T-cell (primary cell): ENCODE results near the gene NAA40. TPM values are rescaled to one million over a fixed set of nuclear protein-coding genes. Genes with fewer than 3 reads are reported as not detected.
A peak's percentile ranks its signal among the peaks of the same experiment; 100 is the strongest.

Experiments
- ATAC-seq, 4 experiments: fragments of 200-7000 bp in 3 of 4; fragments of 150-1000 bp in 1 of 4; cut with Tn5 transposase; replicated peaks in 1 of 4; 1 replicate in 3 of 4; 2 replicates in 1 of 4; pipeline ENCODE4 v1.10.0; 2021; ENCODE audit warnings: moderate library complexity in 3 of 4, mild to moderate bottlenecking in 2 of 4, moderate number of reproducible peaks in 1 of 4
- CTCF ChIA-PET, 2 donors: fragments of 300-600 bp; sonication (Branson Sonifier 250); formaldehyde crosslinking; loops; one replicate each; lab custom pipeline; 2022; ENCODE audit warnings: antibody characterized with exemption in 2 of 2; lab: Charles Lee
- POLR2A ChIA-PET, 2 donors: fragments of 300-600 bp; sonication (Branson Sonifier 250); formaldehyde crosslinking; loops; one replicate each; lab custom pipeline; 2022; ENCODE audit warnings: antibody characterized with exemption in 2 of 2; lab: Charles Lee
- DNase-seq, 35 experiments: peaks; one replicate each; pipeline versions ENCODE4 v3.0.0 to v3.0.0-alpha.2; 2013 to 2023
- H3K27ac ChIP-seq: one replicate; pipeline ENCODE4 v1.5.1; 2013; ENCODE audit warnings: low read length
- H3K27me3 ChIP-seq, 2 experiments: replicated peaks in 1 of 2; 1 replicate in 1 of 2; 2 replicates in 1 of 2; pipeline versions ENCODE4 v1.6.1 to v1.7.0; 2013; ENCODE audit warnings: low read length in 1 of 2, mixed read lengths in 1 of 2; ENCODE audit not compliant: control insufficient read depth in 2 of 2, insufficient read depth in 2 of 2; ENCODE audit errors: extremely low read depth in 1 of 2
- H3K36me3 ChIP-seq, 2 donors: 1 replicate in 1 of 2; 2 replicates in 1 of 2; pipeline versions ENCODE4 v1.6.1 to v1.7.0; 2013; ENCODE audit warnings: low read length in 1 of 2; ENCODE audit not compliant: control insufficient read depth in 2 of 2, insufficient read depth in 1 of 2; ENCODE audit errors: extremely low read depth in 1 of 2
- H3K4me1 ChIP-seq, 2 experiments: 1 replicate in 1 of 2; 2 replicates in 1 of 2; pipeline versions ENCODE4 v1.6.1 to v1.7.0; 2013; ENCODE audit warnings: low read length in 2 of 2, mixed read lengths in 1 of 2; ENCODE audit not compliant: insufficient read depth in 2 of 2, control insufficient read depth in 1 of 2; ENCODE audit errors: extremely low read depth in 1 of 2
- H3K4me3 ChIP-seq, 2 donors: 1 replicate in 1 of 2; 2 replicates in 1 of 2; pipeline versions ENCODE4 v1.5.1 to v1.7.0; 2013; ENCODE audit warnings: mild to moderate bottlenecking in 2 of 2, low read length in 1 of 2, moderate library complexity in 1 of 2; ENCODE audit not compliant: control insufficient read depth in 1 of 2; ENCODE audit errors: extremely low read depth in 1 of 2
- H3K9me3 ChIP-seq: 2 replicates; pipeline ENCODE4 v1.7.0; 2013
- H3K27ac Mint-ChIP-seq, 2 donors: one replicate each; pipeline ENCODE4 v1.8.0; 2020 to 2021; ENCODE audit warnings: mild to moderate bottlenecking in 2 of 2, mixed read lengths in 2 of 2
- H3K27me3 Mint-ChIP-seq, 2 donors: one replicate each; pipeline ENCODE4 v1.8.0; 2021 to 2022; ENCODE audit warnings: mixed read lengths in 2 of 2
- H3K36me3 Mint-ChIP-seq: one replicate; pipeline ENCODE4 v1.8.0; 2021; ENCODE audit warnings: mixed read lengths
- H3K4me1 Mint-ChIP-seq, 3 donors: one replicate each; pipeline ENCODE4 v1.8.0; 2020 to 2022; ENCODE audit warnings: mixed read lengths in 3 of 3, mild to moderate bottlenecking in 1 of 3
- H3K4me3 Mint-ChIP-seq, 3 donors: one replicate each; pipeline ENCODE4 v1.8.0; 2020 to 2022; ENCODE audit warnings: mild to moderate bottlenecking in 3 of 3, mixed read lengths in 3 of 3, moderate library complexity in 3 of 3
- H3K9me3 Mint-ChIP-seq, 3 donors: one replicate each; pipeline ENCODE4 v1.8.0; 2020 to 2022; ENCODE audit warnings: mixed read lengths in 3 of 3
- WGBS: methylation state at CpG from one replicate; pipeline ENCODE4 v1.1.5; 2013; ENCODE audit warnings: missing lambda C conversion rate; ENCODE audit not compliant: insufficient coverage; 5-methylcytosine and 5-hydroxymethylcytosine counted together
- total RNA-seq, 35 experiments: library from RNA in 6 of 35; stranded (reverse) in 6 of 35; fragments of 120-200 nt in 1 of 35; gene quantifications; one replicate each; pipeline versions ENCODE4 v1.2.1 to v1.2.4 and lab custom pipeline; 2013 to 2026

Gene NAA40
- total RNA-seq, 5 donors from 2014 or later (not counting 1 experiment from before 2014, with no cell fraction given) = 19.0 to 27.5 (median 23.5) TPM

DNA sequence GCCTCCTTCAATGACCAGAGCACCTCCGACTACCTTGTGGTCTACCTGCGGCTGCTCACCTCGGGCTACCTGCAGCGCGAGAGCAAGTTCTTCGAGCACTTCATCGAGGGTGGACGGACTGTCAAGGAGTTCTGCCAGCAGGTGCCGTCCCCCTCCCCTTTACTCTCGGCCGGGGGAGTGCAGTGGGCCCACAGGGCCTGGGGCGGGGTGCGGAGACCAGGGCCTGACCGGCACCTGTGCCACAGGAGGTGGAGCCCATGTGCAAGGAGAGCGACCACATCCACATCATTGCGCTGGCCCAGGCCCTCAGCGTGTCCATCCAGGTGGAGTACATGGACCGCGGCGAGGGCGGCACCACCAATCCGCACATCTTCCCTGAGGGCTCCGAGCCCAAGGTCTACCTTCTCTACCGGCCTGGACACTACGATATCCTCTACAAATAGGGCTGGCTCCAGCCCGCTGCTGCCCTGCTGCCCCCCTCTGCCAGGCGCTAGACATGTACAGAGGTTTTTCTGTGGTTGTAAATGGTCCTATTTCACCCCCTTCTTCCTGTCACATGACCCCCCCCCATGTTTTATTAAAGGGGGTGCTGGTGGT is 58.4 kb downstream of the NAA40 start:
- Histone ChIP-seq H3K36me3 (peaks cover 12 to 42% of the 10 kb centered on the region in 2 donors), H3K27ac (no peak overlapping the region), H3K4me1 (peaks cover 7 to 36% of the 10 kb centered on the region in 2 experiments), H3K27me3 (peaks cover 0 to 10% of the 10 kb centered on the region in 2 experiments), H3K4me3 (no peak overlapping the region), H3K9me3 (no peaks in the 10 kb centered on the region)
- Mint-ChIP-seq H3K27me3 (no peaks in the 10 kb centered on the region), H3K27ac (no peak overlapping the region), H3K36me3 (peaks cover 23% of the 10 kb centered on the region), H3K4me1 (peaks cover 11 to 21% (median 20%) of the 10 kb centered on the region in 3 donors), H3K9me3 (no peaks in the 10 kb centered on the region), H3K4me3 (no peak overlapping the region)
- CTCF ChIA-PET = no interaction called here
- ATAC-seq = no peak
- DNase-seq = no peak
- 98% methylated on average over 19 of the region's 27 CpGs for WGBS
- POLR2A ChIA-PET = no interaction called here

DNA sequence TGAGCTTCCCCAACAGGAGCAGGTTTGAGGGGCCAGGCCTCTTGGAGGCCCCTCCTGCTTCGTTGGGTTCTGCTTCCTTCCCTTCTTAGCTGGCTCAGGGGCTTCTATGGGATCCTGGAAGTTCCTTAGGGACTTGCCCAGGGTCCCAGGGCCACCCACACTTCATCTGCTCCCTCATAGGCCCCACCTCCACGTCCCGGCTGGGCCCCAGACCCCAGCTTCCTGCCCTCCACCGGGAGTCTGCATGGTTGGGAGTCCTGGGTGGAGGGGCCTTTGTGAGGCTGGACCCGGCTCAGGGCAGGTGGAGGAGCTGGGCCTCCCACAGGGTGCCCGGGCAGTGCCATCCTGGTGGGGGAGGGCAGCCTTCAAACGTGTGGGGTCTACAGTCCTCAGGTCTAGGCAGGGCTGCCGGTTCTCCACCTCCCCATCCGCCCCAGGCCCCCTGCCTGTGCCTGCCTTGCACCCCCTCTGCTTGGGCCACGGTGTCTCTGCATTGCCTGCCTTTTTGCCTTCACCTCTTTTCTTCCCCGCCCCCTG is 59.1 kb downstream of the NAA40 start:
- peaks cover 7 to 35% of the 10 kb centered on the region in 2 experiments for H3K4me1 ChIP-seq
- H3K27me3 ChIP-seq = peaks cover 0 to 10% of the 10 kb centered on the region in 2 experiments
- no peak for DNase-seq
- Mint-ChIP-seq H3K27ac (no peak overlapping the region), H3K9me3 (no peaks in the 10 kb centered on the region), H3K4me1 (peaks cover 11 to 21% (median 19%) of the 10 kb centered on the region in 3 donors), H3K27me3 (no peaks in the 10 kb centered on the region), H3K4me3 (peak overlapping the region in 2 of 3 donors; percentile 9 to 61), H3K36me3 (peaks cover 22% of the 10 kb centered on the region)
- no peak for ATAC-seq
- ChIA-PET POLR2A (no interaction called here), CTCF (no interaction called here)
- WGBS = 83% methylated on average over 7 of the region's 11 CpGs
- H3K27ac ChIP-seq = no peak overlapping the region
- peaks cover 12 to 41% of the 10 kb centered on the region in 2 donors for H3K36me3 ChIP-seq
- no peak overlapping the region for H3K4me3 ChIP-seq
- no peaks in the 10 kb centered on the region for H3K9me3 ChIP-seq

DNA sequence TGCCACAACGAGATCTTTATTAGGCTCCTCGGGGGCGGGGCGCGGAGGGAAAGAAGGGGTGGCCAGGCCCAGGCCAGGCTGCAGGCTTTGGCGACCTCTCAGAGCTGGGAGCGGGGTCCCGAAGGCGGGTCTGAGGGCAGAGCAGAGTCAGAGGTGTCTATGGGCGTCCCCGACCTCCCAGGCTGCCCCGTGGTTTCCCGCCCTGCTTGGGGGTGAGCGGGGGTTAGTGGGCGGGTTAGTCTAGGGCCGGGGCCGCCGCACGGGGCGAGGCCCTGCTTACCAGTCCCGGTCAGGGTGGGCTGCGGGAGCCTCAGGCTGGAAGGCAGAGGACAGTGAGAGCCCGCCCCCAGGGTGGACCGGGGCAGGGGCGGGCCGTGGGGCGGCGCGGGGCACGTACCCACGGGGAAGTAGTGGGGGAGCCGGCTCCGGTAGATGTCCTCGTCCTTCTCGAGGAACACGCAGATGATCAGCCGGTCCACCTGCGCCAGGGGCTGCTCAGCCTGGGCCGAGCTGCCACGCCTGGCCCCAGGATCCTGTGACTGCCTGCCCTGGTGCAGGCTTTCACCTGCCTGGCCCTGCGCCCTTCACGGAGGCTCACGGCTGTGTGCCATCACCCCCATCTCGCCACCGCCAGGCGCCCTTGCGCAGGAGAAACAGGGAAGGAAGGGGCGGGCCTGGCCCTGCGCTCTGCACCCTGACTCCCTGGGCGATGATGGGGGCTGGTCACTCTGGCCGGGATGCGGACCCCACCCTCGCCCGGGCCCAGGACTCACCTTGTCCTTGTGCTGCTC is 60.0 kb downstream of the NAA40 start:
- Histone ChIP-seq H3K4me1 (peaks cover 7 to 31% of the 10 kb centered on the region in 2 experiments), H3K36me3 (peaks cover 10 to 37% of the 10 kb centered on the region in 2 donors), H3K27ac (no peak overlapping the region), H3K4me3 (no peak overlapping the region), H3K27me3 (peaks cover 0 to 10% of the 10 kb centered on the region in 2 experiments), H3K9me3 (no peaks in the 10 kb centered on the region)
- H3K9me3 Mint-ChIP-seq = no peaks in the 10 kb centered on the region
- CTCF ChIA-PET = no interaction called here
- H3K4me1 Mint-ChIP-seq = peaks cover 8 to 21% (median 16%) of the 10 kb centered on the region in 3 donors
- H3K36me3 Mint-ChIP-seq = peaks cover 19% of the 10 kb centered on the region
- DNase-seq (peak in 5 of 35 experiments; percentile 9 to 21 (median 18)), ATAC-seq (peak in 1 of 4 experiments; percentile 9)
- whole genome bisulfite sequencing = 84% methylated on average over 38 of the region's 54 CpGs
- POLR2A ChIA-PET = no interaction called here
- no peak overlapping the region for H3K27ac Mint-ChIP-seq
- H3K4me3 Mint-ChIP-seq = peak overlapping the region in 2 of 3 donors; percentile 43 to 61
- no peaks in the 10 kb centered on the region for H3K27me3 Mint-ChIP-seq

DNA sequence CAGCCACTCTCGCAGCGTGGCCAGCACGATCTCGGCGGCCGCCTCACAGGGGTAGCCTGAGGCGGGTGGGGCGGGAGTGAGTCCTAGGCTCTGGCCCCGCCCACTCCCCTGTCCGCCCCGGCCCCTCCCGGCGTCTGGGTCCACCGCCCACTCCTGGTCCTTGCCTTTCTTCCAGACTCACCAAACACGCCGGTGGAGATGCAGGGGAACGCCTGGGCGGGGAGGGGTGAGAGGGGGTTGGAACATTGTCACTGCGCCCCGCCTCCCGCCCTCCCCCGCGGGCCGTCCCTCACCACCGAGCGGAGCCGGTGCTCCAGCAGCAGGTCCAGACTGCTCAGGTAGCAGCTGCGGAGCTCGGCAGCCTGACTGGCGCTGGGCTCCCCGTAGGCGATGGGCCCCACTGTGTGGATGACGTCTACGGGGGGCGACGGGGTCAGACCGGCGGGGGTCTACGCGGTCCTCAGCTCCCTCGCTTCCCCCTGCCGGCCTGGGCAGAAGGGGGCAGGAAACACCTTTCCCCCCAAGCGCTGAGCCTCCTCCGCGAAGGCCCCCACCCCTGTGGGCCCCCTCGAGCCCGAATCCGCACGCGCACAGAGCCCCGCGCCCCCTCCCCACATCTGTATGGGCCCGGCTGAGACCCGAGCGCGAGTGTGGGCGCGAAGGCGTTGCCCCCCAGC is 60.7 kb downstream of the NAA40 start:
- H3K4me3 ChIP-seq = peak overlapping the region; percentile 32 to 34
- Mint-ChIP-seq H3K27ac (no peak overlapping the region), H3K27me3 (no peaks in the 10 kb centered on the region), H3K4me3 (peak overlapping the region in 2 of 3 donors; percentile 45 to 61), H3K9me3 (no peaks in the 10 kb centered on the region), H3K36me3 (peaks cover 17% of the 10 kb centered on the region), H3K4me1 (peaks cover 8 to 17% (median 16%) of the 10 kb centered on the region in 3 donors)
- H3K4me1 ChIP-seq = peaks cover 7 to 31% of the 10 kb centered on the region in 2 experiments
- ChIA-PET POLR2A (interaction anchor here in 1 of 2 donors (0.6 kb wide), 1 partner anchor 1475 kb away, joined by 4 read pairs; no protein-coding TSS in a partner anchor), CTCF (no interaction called here)
- 29% methylated on average over 27 of the region's 59 CpGs for WGBS
- H3K27me3 ChIP-seq = peaks cover 0 to 13% of the 10 kb centered on the region in 2 experiments
- H3K27ac ChIP-seq = no peak overlapping the region
- DNase-seq (peak; percentile 23 to 75 (median 51)), ATAC-seq (peak; percentile 48 to 63 (median 58))
- H3K36me3 ChIP-seq = peaks cover 9 to 31% of the 10 kb centered on the region in 2 donors
- no peaks in the 10 kb centered on the region for H3K9me3 ChIP-seq

DNA sequence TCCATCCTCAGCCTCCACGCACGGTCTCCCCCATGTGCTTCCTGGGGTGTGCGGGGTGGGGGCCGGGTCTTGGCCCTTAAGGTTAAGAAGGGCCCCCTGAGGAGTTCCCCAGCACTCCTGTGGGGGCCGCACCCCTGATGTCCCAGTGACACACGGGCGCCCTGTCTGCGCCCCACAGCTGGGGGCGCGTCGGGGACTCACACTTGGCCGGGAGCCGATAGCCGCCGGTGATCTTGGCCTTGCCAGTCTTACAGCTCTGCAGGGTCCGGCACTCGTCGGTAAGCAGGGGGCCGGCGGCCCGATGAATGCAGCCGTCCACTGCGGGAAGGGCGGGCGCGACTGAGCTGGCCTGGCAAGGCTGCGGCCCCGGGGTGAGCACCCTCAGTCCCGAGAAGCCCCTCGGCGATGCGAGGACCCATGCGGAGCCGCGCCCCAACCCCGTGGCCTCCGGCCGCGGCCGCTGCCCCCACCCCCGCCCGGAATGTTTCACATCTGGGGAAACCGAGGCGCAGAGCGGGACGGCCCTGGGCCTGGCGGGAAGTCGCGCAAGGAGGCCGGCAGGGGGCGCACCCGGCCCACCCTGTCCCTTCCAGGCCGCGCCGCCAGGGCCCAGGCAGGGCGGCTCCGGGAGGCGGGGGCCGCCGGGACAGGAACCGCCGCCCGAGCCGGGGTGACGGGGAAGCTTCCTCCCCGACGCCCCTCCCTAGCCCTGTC is 61.4 kb downstream of the NAA40 start:
- H3K4me3 ChIP-seq = peak overlapping the region in 1 of 2 donors; percentile 34
- H3K27ac Mint-ChIP-seq = no peak overlapping the region
- H3K36me3 Mint-ChIP-seq = peaks cover 10% of the 10 kb centered on the region
- peaks cover 7 to 31% of the 10 kb centered on the region in 2 experiments for H3K4me1 ChIP-seq
- H3K36me3 ChIP-seq = peaks cover 9 to 27% of the 10 kb centered on the region in 2 donors
- H3K4me3 Mint-ChIP-seq = peak overlapping the region; percentile 31 to 61 (median 45)
- H3K9me3 ChIP-seq = no peaks in the 10 kb centered on the region
- peaks cover 0 to 14% of the 10 kb centered on the region in 2 experiments for H3K27me3 ChIP-seq
- 2% methylated on average over 64 of the region's 67 CpGs for WGBS
- ChIA-PET POLR2A (interaction anchor here in 1 of 2 donors (0.6 to 0.8 kb wide), 2 partner anchors 163 to 1475 kb away, joined by 3 to 4 read pairs; no protein-coding TSS in a partner anchor), CTCF (interaction anchor here (0.5 to 0.7 kb wide), 3 partner anchors 15 to 1548 kb away, joined by 3 to 4 read pairs (median 3); no protein-coding TSS in a partner anchor)
- no peaks in the 10 kb centered on the region for H3K27me3 Mint-ChIP-seq
- H3K9me3 Mint-ChIP-seq = no peaks in the 10 kb centered on the region
- DNase-seq (peak; percentile 25 to 89 (median 65)), ATAC-seq (peak; percentile 77 to 84 (median 82))
- H3K27ac ChIP-seq = no peak overlapping the region
- peaks cover 8 to 17% (median 16%) of the 10 kb centered on the region in 3 donors for H3K4me1 Mint-ChIP-seq
